Dendritic cell treated with granulocyte-macrophage colony-stimulating factor and Interleukin-4, amounts not matched to agents 40 ng/mL and 50 ng/mL, for 4 days (primary cell): ENCODE results near the gene LAMC3.

Experiments used
- H3K27ac Mint-ChIP-seq: one replicate; pipeline ENCODE4 v1.8.0; 2022; ENCODE audit warnings: mild to moderate bottlenecking, mixed read lengths
- H3K27me3 Mint-ChIP-seq: one replicate; pipeline ENCODE4 v1.8.0; 2022; ENCODE audit warnings: mild to moderate bottlenecking, mixed read lengths
- H3K36me3 Mint-ChIP-seq: one replicate; pipeline ENCODE4 v1.8.0; 2022; ENCODE audit warnings: low read depth, mixed read lengths
- H3K4me1 Mint-ChIP-seq: one replicate; pipeline ENCODE4 v1.8.0; 2022; ENCODE audit warnings: low read depth, mixed read lengths
- H3K4me3 Mint-ChIP-seq: one replicate; pipeline ENCODE4 v1.8.0; 2022; ENCODE audit warnings: mild to moderate bottlenecking, moderate library complexity, mixed read lengths
- H3K9me3 Mint-ChIP-seq: one replicate; pipeline ENCODE4 v1.8.0; 2022; ENCODE audit warnings: mixed read lengths
- intact Hi-C: fragments of 100-400 bp; cut with micrococcal nuclease; formaldehyde crosslinking; loops from one replicate; pipeline ENCODE4 v1.15.0; 2022

Gene LAMC3

DNA sequence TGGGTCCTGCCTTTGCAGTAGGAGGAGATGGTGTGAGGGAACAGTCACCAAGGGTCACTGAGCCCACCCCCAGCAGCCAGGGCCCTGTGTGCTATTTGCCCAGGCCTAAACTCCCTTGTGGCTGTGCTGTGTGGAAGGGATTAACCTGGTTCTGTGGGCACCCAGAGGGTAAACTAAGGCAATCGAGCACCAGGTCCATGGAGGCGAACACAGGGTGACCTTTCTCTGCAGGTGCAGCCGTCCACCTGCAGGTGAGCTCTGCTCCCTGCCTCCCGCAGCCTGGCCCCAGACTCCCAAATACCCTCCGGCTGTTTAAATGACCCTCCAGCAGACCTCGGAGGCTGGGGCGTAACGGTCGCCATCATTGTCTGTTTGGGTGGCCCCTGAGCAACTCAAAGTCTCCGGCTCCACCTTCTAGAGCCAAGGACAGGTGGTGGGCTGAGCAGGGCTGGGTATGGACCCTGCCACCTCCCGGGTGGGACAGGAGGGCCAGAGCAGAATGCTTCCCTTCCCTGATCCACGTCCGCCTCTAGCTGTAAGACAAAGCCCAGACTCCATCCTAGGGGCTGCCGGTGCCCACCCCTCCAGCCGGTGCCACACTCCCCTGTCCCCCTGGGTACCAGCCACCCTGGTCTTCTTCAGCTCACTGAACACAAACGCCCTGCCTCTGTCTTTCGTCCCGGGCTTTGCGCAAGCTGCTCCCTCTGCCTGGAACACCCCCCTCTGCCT, 35.9 kb upstream of the LAMC3 start:
- Mint-ChIP-seq H3K27me3 (peaks cover 10% of the 10 kb centered on the region), H3K36me3 (no peaks in the 10 kb centered on the region), H3K9me3 (no peaks in the 10 kb centered on the region), H3K4me1 (peaks cover 5% of the 10 kb centered on the region), H3K4me3 (no peak overlapping the region), H3K27ac (no peak overlapping the region)
- intact Hi-C loops = no loop called here

DNA sequence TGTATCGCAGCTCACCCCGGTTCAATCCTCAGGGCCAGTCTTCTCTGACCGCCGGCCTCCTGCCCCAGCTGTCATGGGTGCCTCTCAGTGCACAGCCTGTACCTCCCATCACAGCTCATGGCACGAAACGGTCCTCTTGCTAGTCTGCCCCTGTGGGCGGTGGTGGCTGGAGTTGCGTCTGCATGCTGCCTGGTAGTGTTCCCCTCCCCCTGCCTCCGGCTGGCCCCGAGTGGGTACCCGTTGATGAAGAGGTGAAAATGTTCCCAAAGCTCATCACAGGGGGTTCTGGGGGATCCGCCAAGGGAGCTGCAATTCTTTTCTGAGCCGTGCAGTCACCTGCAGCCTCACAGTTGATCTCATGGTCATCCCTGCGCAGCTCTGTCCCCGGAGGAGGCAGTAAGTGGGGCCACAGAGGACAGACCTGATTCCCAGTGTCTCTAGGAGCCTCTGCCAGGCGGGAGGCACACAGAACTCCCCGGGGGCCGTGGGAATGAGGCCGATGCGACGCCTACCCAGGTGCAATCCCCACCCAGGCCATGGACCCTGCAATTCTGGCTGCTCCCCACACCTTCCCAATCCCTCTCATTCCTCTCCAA, 35.2 kb upstream of the LAMC3 start:
- Mint-ChIP-seq H3K4me1 (peaks cover 5% of the 10 kb centered on the region), H3K27ac (no peak overlapping the region), H3K36me3 (no peaks in the 10 kb centered on the region), H3K4me3 (no peak overlapping the region), H3K27me3 (peaks cover 10% of the 10 kb centered on the region), H3K9me3 (no peaks in the 10 kb centered on the region)
- intact Hi-C loops = no loop called here

DNA sequence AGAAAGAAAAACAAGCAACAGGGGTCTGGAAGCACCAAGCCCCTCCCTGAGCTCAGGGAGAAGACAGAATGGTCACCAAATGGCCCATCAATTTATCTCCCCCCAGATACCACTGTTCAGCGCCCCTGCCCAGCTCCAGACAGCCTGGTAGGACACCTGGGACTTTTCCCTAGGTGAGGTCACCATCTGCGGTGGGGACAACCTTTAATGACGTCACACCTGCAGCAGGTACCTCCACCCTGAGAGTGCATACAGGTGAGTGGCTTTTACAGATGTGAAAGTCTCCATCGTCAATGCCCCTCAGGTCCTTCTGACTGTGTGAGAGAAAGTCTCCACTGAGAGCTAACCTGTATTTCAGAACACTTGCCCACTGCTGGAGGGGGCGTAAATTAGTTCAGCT, 34.3 kb upstream of the LAMC3 start:
- peaks cover 5% of the 10 kb centered on the region for H3K4me1 Mint-ChIP-seq
- H3K4me3 Mint-ChIP-seq = no peak overlapping the region
- H3K27ac Mint-ChIP-seq = no peak overlapping the region
- no peaks in the 10 kb centered on the region for H3K9me3 Mint-ChIP-seq
- intact Hi-C loops = no loop called here
- H3K36me3 Mint-ChIP-seq = no peaks in the 10 kb centered on the region
- peaks cover 10% of the 10 kb centered on the region for H3K27me3 Mint-ChIP-seq

DNA sequence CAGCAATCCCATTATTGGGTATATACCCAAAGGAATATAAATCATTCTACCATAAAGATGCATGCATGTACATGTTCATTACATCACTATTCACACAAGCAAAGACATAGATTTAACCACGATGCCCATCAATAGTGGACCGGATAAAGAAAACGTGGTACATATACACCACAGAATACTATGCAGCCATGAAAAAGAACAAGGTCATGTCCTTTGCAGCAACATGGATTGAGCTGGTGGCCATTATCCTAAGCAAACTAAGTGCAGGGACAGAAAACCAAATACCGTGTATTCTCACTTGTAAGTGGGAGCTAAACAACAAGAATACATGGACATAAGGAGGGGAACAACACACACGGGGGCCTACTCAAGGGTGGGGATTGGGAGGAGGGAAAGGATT, 33.8 kb upstream of the LAMC3 start:
- Mint-ChIP-seq H3K4me1 (peaks cover 9% of the 10 kb centered on the region), H3K27ac (no peak overlapping the region), H3K9me3 (no peaks in the 10 kb centered on the region), H3K36me3 (no peaks in the 10 kb centered on the region), H3K27me3 (peaks cover 10% of the 10 kb centered on the region), H3K4me3 (no peak overlapping the region)
- intact Hi-C loops = no loop called here

DNA sequence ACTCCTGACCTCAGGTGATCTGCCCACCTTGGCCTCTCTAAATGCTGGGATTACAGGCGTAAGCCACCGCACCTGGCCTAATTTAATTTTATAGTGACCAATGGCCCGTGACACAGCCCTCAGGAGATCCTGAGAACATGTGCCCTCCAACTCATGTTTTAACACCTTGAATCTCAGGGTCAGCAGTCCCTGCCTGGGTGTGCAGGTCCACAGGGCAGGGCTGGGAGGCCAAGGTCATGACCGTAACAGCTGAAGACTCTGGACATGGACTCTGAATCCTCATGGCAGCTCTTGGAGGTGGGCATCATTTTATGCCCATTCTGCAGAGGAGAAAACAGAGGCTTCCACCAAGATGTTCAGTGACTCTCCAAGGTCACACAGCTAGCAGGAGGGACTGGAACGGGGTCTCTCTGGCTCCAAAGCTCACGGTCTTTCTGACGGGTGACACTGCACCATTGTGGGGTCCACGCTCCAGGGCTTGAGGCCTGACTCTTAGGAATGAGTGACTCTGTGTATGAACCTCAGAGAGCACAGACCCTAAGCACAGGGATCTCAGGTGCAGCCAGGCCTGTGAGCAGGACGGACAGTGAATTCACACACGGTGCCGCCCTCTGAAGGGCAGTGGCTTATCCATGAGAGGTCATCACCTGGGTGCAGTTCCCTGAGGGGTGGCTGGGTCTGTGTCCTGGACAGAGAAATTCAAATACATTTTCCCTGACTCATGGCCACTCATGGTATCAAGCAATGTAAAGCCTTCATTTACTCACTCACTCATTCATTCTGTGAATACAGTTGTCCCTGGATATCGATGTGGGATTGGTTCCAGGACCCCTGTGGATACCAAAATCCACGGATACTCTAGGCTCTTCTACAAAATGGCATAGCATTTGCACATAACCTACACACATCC, 32.8 kb upstream of the LAMC3 start:
- Mint-ChIP-seq H3K27ac (no peak overlapping the region), H3K4me1 (peaks cover 14% of the 10 kb centered on the region), H3K9me3 (no peaks in the 10 kb centered on the region), H3K27me3 (peaks cover 10% of the 10 kb centered on the region), H3K4me3 (no peak overlapping the region), H3K36me3 (no peaks in the 10 kb centered on the region)
- intact Hi-C loops = no loop called here

DNA sequence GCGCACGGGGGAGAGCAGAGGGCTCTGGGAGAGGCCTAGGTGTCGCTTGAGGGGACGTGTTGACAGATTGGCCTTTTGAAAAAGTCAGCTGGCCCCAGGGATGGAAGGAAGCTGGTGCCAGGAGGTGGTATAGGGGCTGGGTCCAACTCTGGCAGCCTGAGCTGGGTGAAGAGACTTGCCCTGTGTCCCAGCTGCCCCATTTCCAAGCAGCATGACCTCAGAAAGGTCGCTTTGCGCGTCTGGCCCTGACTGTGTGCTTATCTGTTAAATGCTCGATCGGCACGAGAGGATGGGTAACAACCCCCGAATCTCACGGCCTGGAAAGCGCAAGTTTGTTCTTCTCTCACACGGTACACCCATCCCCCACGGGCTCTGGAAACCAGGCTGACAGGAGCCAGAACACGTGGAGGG, 31.2 kb upstream of the LAMC3 start:
- Mint-ChIP-seq H3K27ac (no peak overlapping the region), H3K4me3 (no peak overlapping the region), H3K9me3 (no peaks in the 10 kb centered on the region), H3K36me3 (no peaks in the 10 kb centered on the region), H3K4me1 (peaks cover 17% of the 10 kb centered on the region), H3K27me3 (peaks cover 5% of the 10 kb centered on the region)
- intact Hi-C loops = no loop called here

DNA sequence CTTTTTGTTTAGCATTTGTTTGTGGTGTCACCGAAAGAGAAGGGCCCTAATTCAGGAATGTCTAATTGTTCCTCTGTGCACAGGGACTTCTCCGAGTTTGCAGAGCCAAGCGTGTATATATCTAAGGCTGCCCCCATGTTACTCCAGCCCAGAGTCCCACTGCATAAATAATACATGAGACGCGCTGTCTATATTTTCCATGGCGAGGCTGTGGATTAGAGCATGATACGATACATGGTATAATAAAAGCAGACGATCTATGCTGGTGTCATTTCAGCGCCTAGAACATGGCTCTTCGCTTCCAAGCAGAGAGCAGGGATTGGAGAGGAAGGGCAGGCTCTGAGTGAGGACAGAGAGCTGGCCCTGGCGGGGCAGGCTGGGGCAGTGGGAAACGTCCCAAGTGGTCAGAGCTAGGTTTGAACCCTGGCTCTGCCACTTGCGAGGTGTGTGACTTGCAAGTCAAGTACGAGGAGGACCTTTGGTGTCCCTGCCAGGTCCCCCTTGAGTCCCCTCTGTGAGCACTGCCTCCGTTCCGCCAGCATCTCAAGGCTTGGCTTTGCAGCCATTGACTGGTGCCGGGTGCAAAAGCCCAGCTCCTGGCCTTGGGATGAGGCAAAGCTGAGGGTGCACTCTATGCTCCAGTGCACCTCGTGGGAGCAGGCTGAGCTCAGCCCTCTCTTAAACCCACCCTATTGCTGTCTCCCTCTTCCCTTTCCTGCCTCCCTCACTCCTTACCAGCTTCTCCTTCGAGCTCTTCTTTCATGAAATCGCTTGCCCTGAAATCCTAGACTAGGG, 29.2 kb upstream of the LAMC3 start:
- no peaks in the 10 kb centered on the region for H3K27me3 Mint-ChIP-seq
- intact Hi-C loops = no loop called here
- no peaks in the 10 kb centered on the region for H3K36me3 Mint-ChIP-seq
- H3K4me1 Mint-ChIP-seq = peaks cover 17% of the 10 kb centered on the region
- no peaks in the 10 kb centered on the region for H3K9me3 Mint-ChIP-seq
- H3K4me3 Mint-ChIP-seq = no peak overlapping the region
- no peak overlapping the region for H3K27ac Mint-ChIP-seq

DNA sequence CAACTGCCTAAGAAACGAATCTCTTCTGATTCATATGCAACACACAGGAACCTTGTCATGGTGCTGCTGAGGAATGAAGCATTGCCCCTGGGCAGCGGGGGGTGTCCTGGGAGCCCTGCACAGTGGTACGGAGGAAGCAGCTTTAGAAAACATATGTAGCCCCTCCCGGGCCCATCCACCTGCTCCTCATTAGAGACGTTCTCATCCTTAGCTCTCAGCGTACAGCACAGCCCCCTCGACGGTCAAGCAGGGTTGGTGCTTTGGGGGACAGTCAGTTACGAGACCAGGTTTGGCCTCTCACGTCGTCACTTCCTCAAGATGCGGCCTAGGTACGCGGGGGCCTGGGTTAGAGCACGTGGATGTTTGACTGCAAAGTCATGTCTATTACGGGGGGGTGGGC, 28.4 kb upstream of the LAMC3 start:
- Mint-ChIP-seq H3K9me3 (no peaks in the 10 kb centered on the region), H3K4me1 (peaks cover 17% of the 10 kb centered on the region), H3K27me3 (no peaks in the 10 kb centered on the region), H3K27ac (no peak overlapping the region), H3K36me3 (no peaks in the 10 kb centered on the region), H3K4me3 (no peak overlapping the region)
- intact Hi-C loops = no loop called here

DNA sequence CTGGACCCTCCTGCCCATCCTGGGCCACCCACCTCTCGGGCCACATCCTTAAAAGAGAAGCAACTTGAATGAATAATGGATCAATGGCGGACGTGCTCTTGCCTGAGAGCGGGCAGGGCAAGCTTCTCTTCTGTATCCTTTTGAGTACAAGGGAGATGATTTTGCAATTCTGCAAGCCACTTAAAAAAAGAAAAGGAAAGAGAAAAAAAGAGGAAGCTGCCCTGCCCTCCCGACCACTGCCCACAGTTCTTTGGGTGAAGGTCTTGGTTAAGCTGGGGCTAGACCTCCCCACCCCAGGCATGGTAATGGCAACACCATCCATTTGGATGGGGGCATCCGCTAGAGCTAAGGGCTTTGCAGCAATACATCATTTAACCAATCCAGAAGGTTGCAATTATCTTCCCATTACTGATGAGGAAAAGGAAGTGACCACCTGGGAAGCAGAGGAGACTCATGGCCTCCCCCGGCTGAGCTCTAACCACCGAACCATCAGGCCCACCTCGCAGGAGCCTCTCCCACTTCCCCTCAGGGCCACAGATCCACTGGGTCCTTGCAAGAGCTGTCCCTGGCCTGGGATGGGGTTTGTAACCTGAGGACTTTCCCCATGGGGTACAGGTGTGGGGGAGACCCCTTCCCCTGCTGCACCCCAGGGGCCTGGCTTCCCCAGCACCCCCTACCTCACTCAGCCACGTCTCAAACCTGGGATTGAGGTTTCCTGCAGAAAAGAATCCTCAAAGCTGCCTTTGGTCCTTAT, 27.8 kb upstream of the LAMC3 start:
- intact Hi-C loops = no loop called here
- Mint-ChIP-seq H3K4me3 (no peak overlapping the region), H3K27me3 (no peaks in the 10 kb centered on the region), H3K36me3 (no peaks in the 10 kb centered on the region), H3K27ac (no peak overlapping the region), H3K9me3 (no peaks in the 10 kb centered on the region), H3K4me1 (peaks cover 17% of the 10 kb centered on the region)

DNA sequence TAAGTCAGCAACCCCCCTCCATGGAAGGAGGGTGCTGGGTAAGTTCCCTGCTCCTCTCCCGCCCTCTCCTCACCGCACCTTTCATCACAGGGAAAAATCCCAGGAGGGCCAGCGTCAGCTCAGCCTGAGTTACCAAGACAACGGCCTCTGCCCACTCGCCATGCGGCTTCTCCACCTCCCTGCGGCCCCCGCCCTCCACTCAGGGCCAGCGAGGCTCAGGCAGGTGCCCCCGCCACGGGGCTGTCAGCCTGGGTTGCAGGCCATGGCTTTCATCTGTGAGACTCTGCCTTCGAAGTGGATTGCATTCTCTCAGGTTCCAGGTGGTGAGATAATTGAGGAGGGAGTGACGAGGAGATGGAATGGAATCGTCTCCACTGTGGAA, 27.2 kb upstream of the LAMC3 start:
- no peak overlapping the region for H3K27ac Mint-ChIP-seq
- H3K36me3 Mint-ChIP-seq = no peaks in the 10 kb centered on the region
- H3K9me3 Mint-ChIP-seq = no peaks in the 10 kb centered on the region
- intact Hi-C loops = no loop called here
- no peaks in the 10 kb centered on the region for H3K27me3 Mint-ChIP-seq
- H3K4me3 Mint-ChIP-seq = no peak overlapping the region
- H3K4me1 Mint-ChIP-seq = peaks cover 17% of the 10 kb centered on the region

DNA sequence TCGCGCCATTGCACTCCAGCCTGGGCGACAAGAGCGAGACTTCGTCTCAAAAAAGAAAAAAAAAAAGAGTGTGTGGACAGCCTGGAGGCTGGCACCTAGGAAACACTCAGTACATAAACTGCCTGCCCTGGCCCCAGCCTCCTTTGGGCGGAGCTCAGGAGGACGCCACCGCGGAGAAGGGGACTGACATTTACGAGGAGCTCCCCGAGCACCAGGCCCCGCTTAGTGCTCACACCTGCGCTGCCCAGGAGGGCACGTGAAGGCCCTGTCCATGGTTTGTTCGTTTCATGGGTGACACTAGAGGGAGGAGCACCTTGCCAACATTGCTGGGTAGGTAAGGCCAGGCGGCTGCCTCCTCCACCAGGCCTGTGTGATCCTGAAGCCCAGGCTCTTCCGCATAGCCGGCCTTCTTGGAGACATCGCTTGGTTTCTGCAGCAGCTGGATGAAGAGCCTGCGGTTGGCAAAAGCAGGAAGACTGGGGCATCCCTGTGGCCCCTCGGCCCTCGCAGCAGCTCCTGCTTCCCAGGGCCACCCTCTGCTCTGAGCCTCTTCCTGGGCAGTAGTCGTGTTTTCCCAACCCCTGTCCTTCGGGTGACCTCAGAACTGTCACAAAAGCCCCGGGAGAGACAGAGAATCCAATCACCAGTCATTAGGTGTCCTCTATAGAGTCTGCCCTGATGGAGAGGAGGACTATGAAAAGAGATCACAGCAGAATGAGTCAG, 26.2 kb upstream of the LAMC3 start:
- intact Hi-C loops = no loop called here
- Mint-ChIP-seq H3K27ac (no peak overlapping the region), H3K4me3 (no peak overlapping the region), H3K9me3 (no peaks in the 10 kb centered on the region), H3K27me3 (no peaks in the 10 kb centered on the region), H3K4me1 (peaks cover 17% of the 10 kb centered on the region), H3K36me3 (no peaks in the 10 kb centered on the region)

DNA sequence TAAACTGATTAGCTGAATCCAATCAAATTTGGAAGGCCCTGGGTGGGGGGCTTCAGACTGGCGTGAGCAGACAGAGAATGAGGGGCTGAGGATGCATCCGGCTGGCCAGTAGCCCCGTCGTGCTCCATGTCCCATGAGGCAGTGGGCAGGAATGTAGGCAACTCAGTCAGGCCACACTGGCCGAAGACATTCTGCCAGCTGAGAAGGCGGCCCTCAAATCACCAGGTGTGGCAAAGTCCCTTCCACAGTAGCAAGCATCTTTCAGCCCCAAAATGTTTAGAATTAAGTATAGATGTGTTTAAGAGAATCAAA, 25.7 kb upstream of the LAMC3 start:
- no peaks in the 10 kb centered on the region for H3K9me3 Mint-ChIP-seq
- H3K27ac Mint-ChIP-seq = no peak overlapping the region
- intact Hi-C loops = no loop called here
- H3K4me3 Mint-ChIP-seq = no peak overlapping the region
- H3K4me1 Mint-ChIP-seq = peaks cover 17% of the 10 kb centered on the region
- H3K27me3 Mint-ChIP-seq = no peaks in the 10 kb centered on the region
- no peaks in the 10 kb centered on the region for H3K36me3 Mint-ChIP-seq

DNA sequence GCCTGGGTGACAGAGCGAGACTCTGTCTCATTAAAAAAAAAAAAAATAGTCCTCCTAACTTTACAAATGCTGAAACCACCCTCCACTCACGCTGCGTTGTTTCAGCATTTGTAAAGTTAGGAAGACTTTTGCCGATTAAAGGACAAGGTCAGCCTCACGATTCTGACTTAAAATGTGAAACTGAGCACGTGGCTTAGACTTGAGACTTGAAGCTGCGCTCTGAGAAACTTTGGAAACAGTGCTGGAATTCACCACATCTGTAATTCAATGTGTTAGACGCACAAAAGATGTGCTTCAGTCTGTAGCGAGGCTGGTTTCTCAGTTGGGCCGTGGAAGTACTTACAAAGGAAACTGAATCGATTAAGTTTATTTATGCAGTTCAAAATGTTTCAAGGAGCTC, 25.0 kb upstream of the LAMC3 start:
- Mint-ChIP-seq H3K27me3 (no peaks in the 10 kb centered on the region), H3K9me3 (no peaks in the 10 kb centered on the region), H3K36me3 (no peaks in the 10 kb centered on the region), H3K4me3 (no peak overlapping the region), H3K27ac (no peak overlapping the region), H3K4me1 (peaks cover 17% of the 10 kb centered on the region)
- intact Hi-C loops = no loop called here
